Activated CD8-positive, alpha-beta memory T cell treated with anti-CD3 and anti-CD28 coated beads, Interleukin-2, amount 50 U/mL, for 24 hours (primary cell): ENCODE results near the gene DDX56.
"Not testable (repeated sequence)": the region's sequence is repeated elsewhere in the genome, so short reads cannot be mapped to it uniquely, and the experiment has no call there.

ENCODE experiments used
- DNase-seq: peaks from one replicate; pipeline ENCODE4 v3.0.0-alpha.2; 2020; ENCODE audit errors: extremely low read depth

DDX56 gene

GRCh38 chr7:44573464-44574286, at the start of gene DDX56:
Gene DDX56, minus strand, starts transcription at chr7:44573908. Its CDS starts 13 bp downstream, at chr7:44573895.
- DNase-seq, result peak; percentile 86

- DNase-seq, result no peak
Measured at GRCh38 chr7:44622342-44623151, 48.8 kb upstream of the DDX56 start.

- DNase-seq, result no peak
Measured at GRCh38 chr7:44621750-44622103, 48.0 kb upstream of the DDX56 start.

GRCh38 chr7:44621034-44621749, 47.5 kb upstream of the DDX56 start:
- no peak for DNase-seq

GRCh38 chr7:44618753-44619152, 45.0 kb upstream of the DDX56 start:
- no peak for DNase-seq

GRCh38 chr7:44618045-44618444, 44.3 kb upstream of the DDX56 start:
- DNase-seq, result no peak

GRCh38 chr7:44617225-44617890, 43.6 kb upstream of the DDX56 start:
- DNase-seq, result no peak

- no peak for DNase-seq
Measured at GRCh38 chr7:44616545-44616944, 42.8 kb upstream of the DDX56 start.

GRCh38 chr7:44615793-44616192, 42.1 kb upstream of the DDX56 start:
- no peak for DNase-seq

GRCh38 chr7:44615149-44615611, 41.5 kb upstream of the DDX56 start:
- DNase-seq, result no peak

- DNase-seq, result no peak
Measured at GRCh38 chr7:44609829-44610228, 36.1 kb upstream of the DDX56 start.

GRCh38 chr7:44608916-44609648, 35.4 kb upstream of the DDX56 start:
- no peak for DNase-seq

- no peak for DNase-seq
Measured at GRCh38 chr7:44607141-44608068, 33.7 kb upstream of the DDX56 start.

- DNase-seq, result peak; percentile 98
Measured at GRCh38 chr7:44606341-44607140, 32.8 kb upstream of the DDX56 start, which contains the start of gene OGDH. Gene OGDH, plus strand, starts transcription at chr7:44606627. Its CDS starts 17,717 bp downstream, at chr7:44624344.

- DNase-seq, result no peak
Measured at GRCh38 chr7:44604941-44605340, 31.2 kb upstream of the DDX56 start.

- no peak for DNase-seq
Measured at GRCh38 chr7:44603193-44603592, 29.5 kb upstream of the DDX56 start.

GRCh38 chr7:44602576-44602910, 28.8 kb upstream of the DDX56 start:
- DNase-seq, result no peak

GRCh38 chr7:44599222-44599621, 25.5 kb upstream of the DDX56 start:
- no peak for DNase-seq

GRCh38 chr7:44597181-44597580, 23.5 kb upstream of the DDX56 start:
- not testable (repeated sequence) for DNase-seq
